Mucosa of stomach (tissue), 1 donor: Measurements from ENCODE around the gene KLK5.
"Not testable (repeated sequence)": the region's sequence is repeated elsewhere in the genome, so short reads cannot be mapped to it uniquely, and the experiment has no call there.

Source experiments
- H3K27me3 ChIP-seq: one replicate; pipeline ENCODE4 v1.7.0; 2013; ENCODE audit warnings: mild to moderate bottlenecking, low read length; ENCODE audit not compliant: control insufficient read depth, insufficient read depth
- H3K36me3 ChIP-seq: one replicate; pipeline ENCODE4 v1.7.0; 2013; ENCODE audit warnings: low read length; ENCODE audit not compliant: control insufficient read depth, insufficient read depth
- H3K4me1 ChIP-seq: one replicate; pipeline ENCODE4 v1.7.0; 2013; ENCODE audit warnings: mild to moderate bottlenecking, low read length; ENCODE audit not compliant: control insufficient read depth, insufficient read depth
- H3K4me3 ChIP-seq: one replicate; pipeline ENCODE4 v1.7.0; 2013; ENCODE audit warnings: low read length
- H3K9ac ChIP-seq: one replicate; pipeline ENCODE4 v1.7.0; 2013; ENCODE audit warnings: mild to moderate bottlenecking, low read length, moderate library complexity
- H3K9me3 ChIP-seq: one replicate; pipeline ENCODE4 v1.7.0; 2013; ENCODE audit warnings: mild to moderate bottlenecking, low read length, moderate library complexity; ENCODE audit not compliant: control insufficient read depth
- donor health status: Pancreatic carcinoma.

KLK5 gene

GRCh38 chr19:50981587-50982146, 28.8 kb upstream of the KLK5 start:
- Histone ChIP-seq H3K9me3 (no peaks in the 10 kb centered on the region), H3K9ac (no peak overlapping the region), H3K4me1 (peaks cover 6% of the 10 kb centered on the region), H3K27me3 (peaks cover 18% of the 10 kb centered on the region), H3K36me3 (no peaks in the 10 kb centered on the region), H3K4me3 (no peak overlapping the region)

GRCh38 chr19:50980208-50980607, 27.4 kb upstream of the KLK5 start:
- Histone ChIP-seq H3K9me3 (no peaks in the 10 kb centered on the region), H3K36me3 (no peaks in the 10 kb centered on the region), H3K9ac (no peak overlapping the region), H3K4me3 (no peak overlapping the region), H3K27me3 (peaks cover 18% of the 10 kb centered on the region), H3K4me1 (peaks cover 9% of the 10 kb centered on the region)

GRCh38 chr19:50979758-50980157, 26.9 kb upstream of the KLK5 start:
- Histone ChIP-seq H3K4me1 (peaks cover 9% of the 10 kb centered on the region), H3K9me3 (no peaks in the 10 kb centered on the region), H3K4me3 (no peak overlapping the region), H3K36me3 (no peaks in the 10 kb centered on the region), H3K9ac (no peak overlapping the region), H3K27me3 (peaks cover 18% of the 10 kb centered on the region)

GRCh38 chr19:50978772-50979390, 26.0 kb upstream of the KLK5 start:
- H3K4me1 ChIP-seq: peaks cover 7% of the 10 kb centered on the region
- H3K4me3 ChIP-seq: no peak overlapping the region
- peaks cover 18% of the 10 kb centered on the region for H3K27me3 ChIP-seq
- no peaks in the 10 kb centered on the region for H3K9me3 ChIP-seq
- H3K36me3 ChIP-seq: no peaks in the 10 kb centered on the region
- H3K9ac ChIP-seq: no peak overlapping the region

GRCh38 chr19:50977626-50978025, 24.8 kb upstream of the KLK5 start:
- Histone ChIP-seq H3K4me3 (no peak overlapping the region), H3K9ac (no peak overlapping the region), H3K36me3 (no peaks in the 10 kb centered on the region), H3K4me1 (peaks cover 3% of the 10 kb centered on the region), H3K9me3 (no peaks in the 10 kb centered on the region), H3K27me3 (peaks cover 15% of the 10 kb centered on the region)

- H3K9ac ChIP-seq: no peak overlapping the region
- peaks cover 9% of the 10 kb centered on the region for H3K27me3 ChIP-seq
- H3K4me1 ChIP-seq: peaks cover 3% of the 10 kb centered on the region
- H3K36me3 ChIP-seq: no peaks in the 10 kb centered on the region
- no peaks in the 10 kb centered on the region for H3K9me3 ChIP-seq
- no peak overlapping the region for H3K4me3 ChIP-seq
Measured at GRCh38 chr19:50975766-50976165, 22.9 kb upstream of the KLK5 start.

- peaks cover 3% of the 10 kb centered on the region for H3K4me1 ChIP-seq
- no peaks in the 10 kb centered on the region for H3K36me3 ChIP-seq
- H3K27me3 ChIP-seq: peaks cover under 1% of the 10 kb centered on the region
- no peaks in the 10 kb centered on the region for H3K9me3 ChIP-seq
- H3K9ac ChIP-seq: no peak overlapping the region
- no peak overlapping the region for H3K4me3 ChIP-seq
Measured at GRCh38 chr19:50974702-50975556, 22.1 kb upstream of the KLK5 start.

GRCh38 chr19:50972795-50973376, 20.0 kb upstream of the KLK5 start:
- H3K36me3 ChIP-seq: no peaks in the 10 kb centered on the region
- no peaks in the 10 kb centered on the region for H3K9me3 ChIP-seq
- peaks cover 3% of the 10 kb centered on the region for H3K27me3 ChIP-seq
- H3K9ac ChIP-seq: no peak overlapping the region
- no peak overlapping the region for H3K4me3 ChIP-seq
- H3K4me1 ChIP-seq: peaks cover 3% of the 10 kb centered on the region

- not testable (repeated sequence) for H3K4me3 ChIP-seq, H3K27me3 ChIP-seq, H3K9ac ChIP-seq, H3K36me3 ChIP-seq, H3K9me3 ChIP-seq, H3K4me1 ChIP-seq
Measured at GRCh38 chr19:50969810-50970209, 17.0 kb upstream of the KLK5 start.

- H3K9ac ChIP-seq: no peak within 1 kb of the TSS
- H3K27me3 ChIP-seq: peaks cover 3% of the 10 kb centered on the region
- H3K4me1 ChIP-seq: no peaks in the 10 kb centered on the region
- H3K4me3 ChIP-seq: no peak within 1 kb of the TSS
- H3K36me3 ChIP-seq: no peaks in the 10 kb centered on the region
- no peaks in the 10 kb centered on the region for H3K9me3 ChIP-seq
Measured at GRCh38 chr19:50969413-50969760, 16.5 kb upstream of the KLK5 start, which contains the start of gene KLK6. TSS of gene KLK6 (minus strand) at chr19:50969591. CDS start at chr19:50968104, 1,487 bp downstream.

- H3K27me3 ChIP-seq: peaks cover 3% of the 10 kb centered on the region
- H3K4me1 ChIP-seq: no peaks in the 10 kb centered on the region
- H3K9ac ChIP-seq: no peak overlapping the region
- no peaks in the 10 kb centered on the region for H3K36me3 ChIP-seq
- no peaks in the 10 kb centered on the region for H3K9me3 ChIP-seq
- H3K4me3 ChIP-seq: no peak overlapping the region
Measured at GRCh38 chr19:50968716-50969412, 16.0 kb upstream of the KLK5 start.
